Measurements from ENCODE around the gene PRDM16.

Gene PRDM16

DNA sequence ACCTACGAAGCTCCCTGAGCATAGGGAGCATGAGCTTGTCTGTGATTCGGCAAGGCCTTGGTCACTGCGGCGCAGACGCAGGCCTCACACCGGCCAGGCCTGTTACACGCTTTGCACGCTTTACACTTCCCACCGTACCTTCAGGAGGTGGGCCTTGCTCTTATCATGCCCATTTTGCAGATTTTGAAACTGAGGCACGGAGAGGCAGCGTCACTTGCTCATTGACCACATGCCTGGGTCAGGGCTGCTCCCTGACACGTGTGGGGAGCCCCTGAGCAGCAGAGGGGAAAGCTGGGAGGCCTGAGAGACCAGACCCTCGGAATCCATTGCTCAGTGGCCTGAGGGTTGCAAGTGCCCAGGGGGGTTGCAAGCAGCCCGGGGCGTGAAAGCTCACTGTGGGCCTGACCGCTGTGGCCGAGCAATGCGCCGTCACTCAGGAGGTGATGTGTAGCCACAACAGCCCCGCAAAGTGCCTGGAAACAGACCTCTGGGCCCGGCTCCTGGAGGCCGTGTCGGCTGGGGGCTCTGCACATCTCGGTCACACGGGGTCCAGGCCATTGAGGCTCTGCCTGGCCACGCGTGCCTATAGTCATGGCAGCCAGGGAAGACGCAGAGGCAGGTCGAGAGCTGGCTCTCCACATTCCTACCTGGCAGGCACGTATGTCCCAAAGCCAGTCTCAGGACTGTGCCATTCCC lies 392.4 kb downstream of the PRDM16 start:
- Histone ChIP-seq H3K4me2 (no peak overlapping the region), H4K20me1 (peaks cover 14% of the 10 kb centered on the region; the same call in 1 of the 2 replicates), H3K9me3 (no peaks in the 10 kb centered on the region), H3K27me3 (no peaks in the 10 kb centered on the region), H3K4me1 (peaks cover 70% of the 10 kb centered on the region), H3K9ac (no peak overlapping the region), H3K27ac (no peak overlapping the region), H3K36me3 (no peaks in the 10 kb centered on the region), H3K4me3 (no peak overlapping the region)
- no peak for TF ChIP-seq Cebpa-rat (IDR thresholded peaks at IDR 0.05)

DNA sequence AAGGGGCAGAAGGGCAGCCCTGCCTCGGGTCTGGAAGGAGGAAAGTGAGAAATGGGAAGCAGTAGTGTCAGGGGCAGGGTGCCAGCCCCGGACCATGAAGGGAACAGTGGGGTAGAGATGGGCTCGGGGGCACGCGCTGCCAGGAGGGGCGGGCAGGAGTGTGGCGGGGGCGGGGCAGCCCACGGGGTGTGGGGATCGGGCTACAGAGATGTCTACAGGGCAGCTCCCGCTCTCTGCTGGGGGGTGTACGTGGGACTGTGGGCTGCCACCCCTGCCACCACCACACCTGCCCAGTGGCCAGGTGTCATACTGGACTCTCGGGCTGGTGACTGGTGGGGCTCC lies 392.9 kb downstream of the PRDM16 start:
- Histone ChIP-seq H4K20me1 (peaks cover 19% of the 10 kb centered on the region; the same call in 1 of the 2 replicates), H3K4me3 (no peak overlapping the region), H3K27ac (no peak overlapping the region), H3K9me3 (no peaks in the 10 kb centered on the region), H3K4me1 (peaks cover 70% of the 10 kb centered on the region), H3K4me2 (no peak overlapping the region), H3K36me3 (no peaks in the 10 kb centered on the region), H3K9ac (no peak overlapping the region), H3K27me3 (no peaks in the 10 kb centered on the region)
- TF ChIP-seq Cebpa-rat (IDR thresholded peaks at IDR 0.05), result no peak

DNA sequence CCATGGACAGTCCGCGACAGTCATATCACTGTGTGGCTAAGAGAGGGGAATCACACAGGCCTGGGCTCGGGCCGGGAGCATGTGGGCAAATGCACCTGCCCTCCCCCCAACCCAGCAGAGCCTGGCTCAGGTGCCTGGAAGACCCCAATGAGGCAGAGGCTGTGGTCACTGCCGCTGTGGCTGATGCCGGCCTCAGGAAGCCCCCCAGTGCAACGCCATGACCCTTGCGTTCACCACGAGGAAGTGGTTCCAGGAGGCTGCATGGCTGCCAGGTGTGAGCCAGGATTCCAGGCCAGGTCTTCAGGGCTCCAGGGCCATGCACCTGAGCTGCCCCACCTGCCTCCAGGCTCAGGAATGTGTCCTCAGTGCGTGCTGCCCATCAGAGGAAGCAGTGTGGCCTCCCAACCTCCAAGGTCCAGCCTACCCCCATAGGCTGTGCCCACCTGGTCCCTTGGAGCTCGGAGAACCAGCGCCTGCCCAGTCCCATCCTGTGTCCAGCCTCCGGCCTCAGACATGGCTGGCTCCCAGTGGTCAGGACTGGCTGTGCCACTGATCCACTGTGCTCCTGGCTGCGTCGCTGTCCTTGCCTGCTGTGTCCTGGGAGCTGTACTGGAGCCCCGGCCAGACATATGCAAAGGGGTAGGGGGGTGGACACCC lies 393.5 kb downstream of the PRDM16 start:
- peaks cover 24% of the 10 kb centered on the region; the same call in 1 of the 2 replicates for H4K20me1 ChIP-seq
- H3K27me3 ChIP-seq, result no peaks in the 10 kb centered on the region
- H3K4me3 ChIP-seq, result no peak overlapping the region
- no peak overlapping the region for H3K27ac ChIP-seq
- no peaks in the 10 kb centered on the region for H3K36me3 ChIP-seq
- H3K9me3 ChIP-seq, result no peaks in the 10 kb centered on the region
- peaks cover 70% of the 10 kb centered on the region for H3K4me1 ChIP-seq
- no peak overlapping the region for H3K9ac ChIP-seq
- no peak overlapping the region for H3K4me2 ChIP-seq
- no peak for TF ChIP-seq Cebpa-rat (IDR thresholded peaks at IDR 0.05)

DNA sequence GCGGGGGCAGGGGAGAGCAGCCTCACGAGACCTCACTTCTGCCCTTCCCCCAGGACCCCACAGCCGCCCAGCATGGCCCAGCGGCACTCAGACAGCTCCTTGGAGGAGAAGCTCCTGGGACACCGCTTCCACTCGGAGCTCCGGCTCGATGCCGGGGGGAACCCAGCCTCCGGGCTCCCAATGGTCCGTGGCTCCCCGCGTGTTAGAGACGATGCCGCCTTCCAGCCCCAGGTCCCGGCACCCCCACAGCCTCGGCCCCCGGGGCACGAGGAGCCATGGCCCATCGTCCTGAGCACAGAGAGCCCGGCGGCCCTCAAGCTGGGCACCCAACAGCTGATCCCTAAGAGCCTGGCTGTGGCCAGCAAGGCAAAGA lies 394.0 kb downstream of the PRDM16 start:
- no peak for TF ChIP-seq Cebpa-rat (IDR thresholded peaks at IDR 0.05)
- no peak overlapping the region for H3K27ac ChIP-seq
- no peaks in the 10 kb centered on the region for H3K27me3 ChIP-seq
- H3K4me3 ChIP-seq, result no peak overlapping the region
- peaks cover 24% of the 10 kb centered on the region; the same call in 1 of the 2 replicates for H4K20me1 ChIP-seq
- H3K36me3 ChIP-seq, result no peaks in the 10 kb centered on the region
- no peak overlapping the region for H3K4me2 ChIP-seq
- peaks cover 70% of the 10 kb centered on the region for H3K4me1 ChIP-seq
- H3K9ac ChIP-seq, result no peak overlapping the region
- H3K9me3 ChIP-seq, result no peaks in the 10 kb centered on the region

DNA sequence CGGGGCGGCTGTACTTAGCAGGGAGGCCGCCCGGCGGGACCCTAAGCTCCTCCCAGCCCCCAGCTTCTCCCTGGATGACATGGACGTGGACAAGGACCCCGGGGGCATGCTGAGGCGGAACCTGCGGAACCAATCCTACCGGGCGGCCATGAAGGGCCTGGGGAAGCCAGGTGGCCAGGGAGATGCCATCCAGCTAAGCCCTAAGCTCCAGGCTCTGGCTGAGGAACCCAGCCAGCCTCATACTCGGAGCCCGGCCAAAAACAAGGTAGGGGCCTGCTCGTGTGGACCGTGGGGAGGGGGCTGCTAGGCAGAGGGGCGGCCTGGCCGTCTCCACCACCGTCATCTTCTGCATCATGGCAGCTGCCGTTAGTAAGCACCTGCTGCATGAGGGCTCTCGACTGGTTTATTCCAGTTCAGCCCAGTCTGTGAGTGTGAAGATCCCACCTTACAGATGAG lies 394.4 kb downstream of the PRDM16 start:
- no peaks in the 10 kb centered on the region for H3K27me3 ChIP-seq
- TF ChIP-seq Cebpa-rat (IDR thresholded peaks at IDR 0.05), result no peak
- peaks cover 70% of the 10 kb centered on the region for H3K4me1 ChIP-seq
- no peaks in the 10 kb centered on the region for H3K36me3 ChIP-seq
- no peak overlapping the region for H3K4me2 ChIP-seq
- H4K20me1 ChIP-seq, result peaks cover 24% of the 10 kb centered on the region; the same call in 1 of the 2 replicates
- no peak overlapping the region for H3K27ac ChIP-seq
- no peak overlapping the region for H3K9ac ChIP-seq
- no peak overlapping the region for H3K4me3 ChIP-seq
- no peaks in the 10 kb centered on the region for H3K9me3 ChIP-seq

- H3K27ac ChIP-seq, result no peak overlapping the region
- peaks cover 70% of the 10 kb centered on the region for H3K4me1 ChIP-seq
- no peaks in the 10 kb centered on the region for H3K9me3 ChIP-seq
- no peak for TF ChIP-seq Cebpa-rat (IDR thresholded peaks at IDR 0.05)
- no peaks in the 10 kb centered on the region for H3K36me3 ChIP-seq
- peaks cover 24% of the 10 kb centered on the region; the same call in 1 of the 2 replicates for H4K20me1 ChIP-seq
- no peaks in the 10 kb centered on the region for H3K27me3 ChIP-seq
- no peak overlapping the region for H3K9ac ChIP-seq
- no peak overlapping the region for H3K4me3 ChIP-seq
- peak overlapping the region; percentile 84 for H3K4me2 ChIP-seq
These were observed 395.1 kb downstream of the PRDM16 start for GRCh38 chr1:3463891-3464648.

DNA sequence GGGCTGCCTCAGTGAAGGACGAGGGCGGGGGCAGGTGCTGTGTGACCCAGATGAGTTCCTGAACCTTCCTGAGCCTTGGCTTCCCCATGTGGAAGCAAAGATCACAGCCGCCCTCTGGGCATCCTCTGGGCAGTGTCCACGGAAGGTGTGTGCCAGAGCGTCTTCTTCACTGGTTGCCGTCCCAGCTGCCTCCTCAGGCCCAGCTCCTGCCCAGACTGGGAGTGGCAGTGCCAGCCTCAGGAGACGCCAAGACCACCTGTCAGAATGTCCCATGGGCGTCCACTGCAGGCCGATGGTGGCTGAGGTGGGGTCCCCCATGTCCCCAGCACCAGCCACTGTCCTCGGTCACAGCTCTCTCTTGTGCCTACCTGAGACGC lies 395.6 kb downstream of the PRDM16 start:
- Histone ChIP-seq H3K27me3 (no peaks in the 10 kb centered on the region), H3K4me2 (peak overlapping the region; percentile 84), H3K36me3 (no peaks in the 10 kb centered on the region), H3K9me3 (no peaks in the 10 kb centered on the region), H3K9ac (no peak overlapping the region), H3K4me1 (peaks cover 70% of the 10 kb centered on the region), H3K4me3 (no peak overlapping the region), H3K27ac (peak overlapping the region; percentile 42), H4K20me1 (peaks cover 24% of the 10 kb centered on the region; the same call in 1 of the 2 replicates)
- TF ChIP-seq Cebpa-rat (IDR thresholded peaks at IDR 0.05), result no peak

DNA sequence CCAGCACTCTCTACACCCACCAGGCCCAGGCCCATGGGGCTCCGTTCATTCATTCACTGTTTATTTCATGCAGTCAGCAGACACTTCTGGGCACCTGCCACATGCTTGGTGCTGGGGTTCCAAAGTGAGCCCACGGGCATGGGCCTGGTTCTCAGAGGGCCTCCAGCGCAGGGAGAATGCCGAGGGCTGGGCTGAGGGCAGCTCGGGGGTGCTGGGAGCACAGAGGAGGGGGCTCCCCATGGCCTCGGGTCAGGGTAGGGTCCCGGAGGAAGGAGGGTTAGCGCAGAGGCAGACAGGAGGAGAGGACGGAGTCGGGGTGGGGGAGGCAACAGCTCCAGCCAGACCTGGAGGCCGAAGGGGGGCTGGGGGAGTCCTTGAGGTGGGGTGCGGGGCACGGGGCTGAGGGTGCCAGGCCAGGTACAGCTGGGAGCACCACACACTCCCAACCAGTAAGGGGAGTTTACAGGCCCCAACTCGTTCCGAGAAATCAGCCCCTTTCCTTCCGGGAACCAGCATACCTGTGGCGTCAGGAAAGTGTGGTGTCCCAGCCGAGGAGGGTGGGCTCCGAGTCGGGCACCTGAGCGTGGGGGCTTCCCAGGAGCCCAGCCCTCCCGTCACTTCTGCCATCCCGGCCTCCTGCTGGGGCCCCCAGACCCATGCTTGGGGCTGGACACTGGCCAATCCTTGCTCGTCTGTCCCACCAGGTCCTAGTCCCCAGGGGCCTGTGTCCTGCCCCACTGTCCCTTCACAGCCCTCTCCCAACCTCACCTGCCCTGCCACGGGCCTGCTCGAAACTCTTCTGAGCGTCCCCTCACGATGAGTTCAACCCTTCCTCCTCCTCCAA lies 396.3 kb downstream of the PRDM16 start:
- Histone ChIP-seq H3K4me1 (peaks cover 66% of the 10 kb centered on the region), H3K4me3 (0 out of 2 replicates have a peak overlapping the region, but pooled peaks have one; percentile 13), H3K9me3 (no peaks in the 10 kb centered on the region), H3K4me2 (peak overlapping the region; percentile 84), H3K36me3 (no peaks in the 10 kb centered on the region), H3K27me3 (no peaks in the 10 kb centered on the region), H3K9ac (peak overlapping the region; percentile 38), H3K27ac (peak overlapping the region; percentile 42), H4K20me1 (peaks cover 17% of the 10 kb centered on the region; the same call in 1 of the 2 replicates)
- TF ChIP-seq Cebpa-rat (IDR thresholded peaks at IDR 0.05), result no peak

GRCh38 chr1:3465935-3466321 lies 396.9 kb downstream of the PRDM16 start:
- 0 out of 2 replicates have a peak overlapping the region, but pooled peaks have one; percentile 13 for H3K4me3 ChIP-seq
- peak overlapping the region; percentile 84 for H3K4me2 ChIP-seq
- peaks cover 14% of the 10 kb centered on the region; the same call in 1 of the 2 replicates for H4K20me1 ChIP-seq
- peak overlapping the region; percentile 42; the same call in 1 of the 2 replicates for H3K27ac ChIP-seq
- H3K9me3 ChIP-seq, result no peaks in the 10 kb centered on the region
- H3K27me3 ChIP-seq, result no peaks in the 10 kb centered on the region
- H3K4me1 ChIP-seq, result peaks cover 67% of the 10 kb centered on the region
- TF ChIP-seq Cebpa-rat (IDR thresholded peaks at IDR 0.05), result no peak
- peak overlapping the region; percentile 3; the same call in 1 of the 2 replicates for H3K9ac ChIP-seq
- no peaks in the 10 kb centered on the region for H3K36me3 ChIP-seq

Measured in BLaER1 (cell line).